ENCODE measurements around the gene RECQL5. TPM values are rescaled to one million over a fixed set of nuclear protein-coding genes. Genes with fewer than 3 reads are reported as not detected.

Gene RECQL5
- total and polyA plus RNA-seq, 2 of the 8 experiments (the other 6 are each of a cell fraction or from before 2014, with no cell fraction given) = 15.1 to 41.1 TPM

GRCh38 chr17:75679706-75680211 lies 12.8 kb upstream of the RECQL5 start:
- no peak overlapping the region for H3K27ac ChIP-seq (ENCODE audit: low read depth, low read length)
- CTCF ChIA-PET (ENCODE audit: partially characterized antibody) = interaction anchor here (1.2 to 3.7 kb wide), 6 partner anchors 14 to 84 kb away, joined by 3 to 40 read pairs (median 7); partner anchors contain the start of gene SMIM5

More at GRCh38 chr17:75679706-75680211, 12.8 kb upstream of the RECQL5 start:
- no peak overlapping the region for H2BK20ac ChIP-seq (ENCODE audit: low read length)
- H4K8ac ChIP-seq (ENCODE audit: extremely low read depth, insufficient read depth, low read length) = no peak overlapping the region
- no peak overlapping the region for H3K23ac ChIP-seq (ENCODE audit: insufficient read length)
- no peak overlapping the region for H2BK120ac ChIP-seq (replicated peaks; ENCODE audit: low read depth, low read length)
- H3K4ac ChIP-seq (replicated peaks; ENCODE audit: insufficient read length, low read depth, low read length) = no peak overlapping the region
- no peak overlapping the region for H3K56ac ChIP-seq (replicated peaks; ENCODE audit: insufficient read length, low read depth, low read length)
- peaks cover 2 to 12% (median 5%) of the 10 kb centered on the region in 4 experiments; a peak in 4 of 8 replicates for H3K36me3 ChIP-seq (ENCODE audit: control insufficient read depth in 2 of 4, insufficient read depth in 4 of 4, low read length in 3 of 4)
- H3K27me3 ChIP-seq (replicated peaks in 1 of 4; ENCODE audit: control insufficient read depth in 3 of 4, extremely low read depth in 1 of 4, insufficient read depth in 3 of 4, low read length in 3 of 4) = no peaks in the 10 kb centered on the region
- TF ChIP-seq SIX5 (IDR thresholded peaks at IDR 0.05; ENCODE audit: low read depth, low read length) = no peak
- TF ChIP-seq, protein P1, sequence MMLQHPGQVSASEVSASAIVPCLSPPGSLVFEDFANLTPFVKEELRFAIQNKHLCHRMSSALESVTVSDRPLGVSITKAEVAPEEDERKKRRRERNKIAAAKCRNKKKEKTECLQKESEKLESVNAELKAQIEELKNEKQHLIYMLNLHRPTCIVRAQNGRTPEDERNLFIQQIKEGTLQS (IDR thresholded peaks at IDR 0.05; ENCODE audit: insufficient read depth, low read depth, low read length) = no peak
- TF ChIP-seq TBP (IDR thresholded peaks at IDR 0.05; ENCODE audit: low read depth, low read length) = no peak
- no peak for TF ChIP-seq SP2 (IDR thresholded peaks at IDR 0.05; ENCODE audit: low read length)
- no peak for TF ChIP-seq CEBPB (IDR thresholded peaks at IDR 0.05; ENCODE audit: low read depth, low read length)
- TF ChIP-seq NRF1 (IDR thresholded peaks at IDR 0.05; ENCODE audit: low read depth, low read length) = no peak
- TF ChIP-seq SP1 (IDR thresholded peaks at IDR 0.05; ENCODE audit: low read depth, low read length) = no peak
- TF ChIP-seq POLR2AphosphoS5 (IDR thresholded peaks at IDR 0.05; ENCODE audit: low read depth, low read length) = no peak
- no peak for TF ChIP-seq ATF2 (IDR thresholded peaks at IDR 0.05; ENCODE audit: low read length)
- TF ChIP-seq RAD21 (IDR thresholded peaks at IDR 0.05 in 1 of 2, conservative IDR thresholded peaks at IDR 0.05 in 1 of 2; ENCODE audit: low read depth in 2 of 2, low read length in 2 of 2) = no peak
- no peak for TF ChIP-seq TCF12 (IDR thresholded peaks at IDR 0.05; ENCODE audit: low read depth, low read length)
- TF ChIP-seq RBBP5 (IDR thresholded peaks at IDR 0.05; ENCODE audit: borderline replicate concordance, low read depth, low read length) = no peak
- no peak overlapping the region for H2AK5ac ChIP-seq (ENCODE audit: low read depth, low read length)
- H4K5ac ChIP-seq (ENCODE audit: insufficient read length, low read depth, low read length) = no peak overlapping the region
- H3K23me2 ChIP-seq (ENCODE audit: low read depth, low read length) = no peaks in the 10 kb centered on the region
- H3K4me2 ChIP-seq (ENCODE audit: insufficient read depth in 1 of 2, low read depth in 2 of 2, low read length in 2 of 2) = no peak overlapping the region
- POLR2A ChIA-PET (ENCODE audit: partially characterized antibody) = interaction anchor here (0.6 to 5.0 kb wide), 9 partner anchors 8 to 1559 kb away, joined by 3 to 26 read pairs (median 4); partner anchors contain the start of genes RECQL5 and SAP30BP
- no peak overlapping the region for H2BK12ac ChIP-seq (ENCODE audit: low read depth, low read length)
- no peak overlapping the region for H3K9ac ChIP-seq (replicated peaks in 1 of 4; ENCODE audit: extremely low read depth in 1 of 4, low read depth in 3 of 4, low read length in 3 of 4)
- WGBS, 2 experiments (ENCODE audit: extremely low coverage in 1 of 2, insufficient coverage in 1 of 2, insufficient read length in 1 of 2, insufficient replicate concordance in 2 of 2, low coverage in 1 of 2, low lambda C conversion rate in 2 of 2, missing lambda C conversion rate in 1 of 2) = 86% methylated on average over 11 of the region's 11 CpGs; no CpG with 5 or more reads in 1 of the 2 experiments
- no peak overlapping the region for H3K4me3 ChIP-seq (ENCODE audit: extremely low read depth in 1 of 4, insufficient read depth in 2 of 4, low read depth in 3 of 4, low read length in 4 of 4)
- FAIRE-seq (no peak), DNase-seq (ENCODE audit: low read depth in 1 of 2, low spot score in 2 of 2) (no peak)
- no peak overlapping the region for H3K18ac ChIP-seq (ENCODE audit: extremely low read depth, low read length)
- H2AFZ ChIP-seq (ENCODE audit: low read length) = no peak overlapping the region
- H3K9me3 ChIP-seq (ENCODE audit: insufficient read depth in 2 of 2, low read depth in 1 of 2, low read length in 1 of 2) = no peaks in the 10 kb centered on the region
- H2BK5ac ChIP-seq (ENCODE audit: low read depth, low read length) = no peak overlapping the region
- H4K20me1 ChIP-seq (replicated peaks in 1 of 2; ENCODE audit: control insufficient read depth in 1 of 2, insufficient read depth in 2 of 2, low read length in 2 of 2) = peaks cover 7 to 8% of the 10 kb centered on the region in 2 experiments
- no peak overlapping the region for H2BK15ac ChIP-seq (ENCODE audit: low read length)
- H3K79me1 ChIP-seq (ENCODE audit: low read depth, low read length) = peaks cover 12% of the 10 kb centered on the region
- H3K14ac ChIP-seq (ENCODE audit: insufficient read length) = no peak overlapping the region
- H3K4me1 ChIP-seq (replicated peaks in 1 of 4; ENCODE audit: control insufficient read depth in 3 of 4, insufficient read depth in 4 of 4, low read length in 3 of 4) = no peaks in the 10 kb centered on the region
- H3K79me2 ChIP-seq (ENCODE audit: control insufficient read depth in 1 of 2, insufficient read depth in 2 of 2, low read length in 2 of 2) = peaks cover 2 to 54% of the 10 kb centered on the region in 2 experiments; a peak in 2 of 4 replicates
- H4K91ac ChIP-seq (replicated peaks; ENCODE audit: insufficient read length, low read length) = no peak overlapping the region

Data from H1 (cell line).